Measurements from ENCODE around the gene PPL.

DNA sequence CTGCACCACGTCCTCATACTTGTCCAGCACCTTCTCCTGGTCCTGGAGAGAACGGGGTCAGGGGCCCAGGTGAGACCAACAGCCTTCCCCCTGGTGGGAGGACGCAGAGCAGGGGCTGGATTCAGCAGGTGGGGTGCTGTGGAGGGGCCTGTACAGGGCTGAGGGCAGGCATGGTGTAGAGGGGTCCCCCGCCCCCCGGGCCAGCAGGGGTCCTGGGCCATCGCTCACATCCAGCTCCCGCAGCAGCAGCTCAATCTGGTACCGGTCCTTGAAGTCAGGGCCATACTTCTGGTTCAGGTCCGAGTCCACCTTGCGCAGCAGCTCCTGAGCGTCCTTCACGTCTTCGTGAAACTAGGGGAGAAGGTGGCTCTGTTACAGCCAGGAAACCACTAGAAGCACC, 41.6 kb downstream of the PPL start:
- TF ChIP-seq, protein P1, sequence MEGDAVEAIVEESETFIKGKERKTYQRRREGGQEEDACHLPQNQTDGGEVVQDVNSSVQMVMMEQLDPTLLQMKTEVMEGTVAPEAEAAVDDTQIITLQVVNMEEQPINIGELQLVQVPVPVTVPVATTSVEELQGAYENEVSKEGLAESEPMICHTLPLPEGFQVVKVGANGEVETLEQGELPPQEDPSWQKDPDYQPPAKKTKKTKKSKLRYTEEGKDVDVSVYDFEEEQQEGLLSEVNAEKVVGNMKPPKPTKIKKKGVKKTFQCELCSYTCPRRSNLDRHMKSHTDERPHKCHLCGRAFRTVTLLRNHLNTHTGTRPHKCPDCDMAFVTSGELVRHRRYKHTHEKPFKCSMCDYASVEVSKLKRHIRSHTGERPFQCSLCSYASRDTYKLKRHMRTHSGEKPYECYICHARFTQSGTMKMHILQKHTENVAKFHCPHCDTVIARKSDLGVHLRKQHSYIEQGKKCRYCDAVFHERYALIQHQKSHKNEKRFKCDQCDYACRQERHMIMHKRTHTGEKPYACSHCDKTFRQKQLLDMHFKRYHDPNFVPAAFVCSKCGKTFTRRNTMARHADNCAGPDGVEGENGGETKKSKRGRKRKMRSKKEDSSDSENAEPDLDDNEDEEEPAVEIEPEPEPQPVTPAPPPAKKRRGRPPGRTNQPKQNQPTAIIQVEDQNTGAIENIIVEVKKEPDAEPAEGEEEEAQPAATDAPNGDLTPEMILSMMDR (tag by site-specific recombination; IDR thresholded peaks at IDR 0.05) = no peak
- TF ChIP-seq ZSCAN5A (tag by site-specific recombination; IDR thresholded peaks at IDR 0.05) = no peak
- no peak for TF ChIP-seq ZSCAN18 (tag by site-specific recombination; IDR thresholded peaks at IDR 0.05)
- no peak for TF ChIP-seq ZNF302 (tag by site-specific recombination; IDR thresholded peaks at IDR 0.05; ENCODE audit: low read depth)
- TF ChIP-seq REST (tag by site-specific recombination; IDR thresholded peaks at IDR 0.05) = no peak
- no peak for TF ChIP-seq ZNF114 (tag by site-specific recombination; IDR thresholded peaks at IDR 0.05)
- TF ChIP-seq, protein P2, sequence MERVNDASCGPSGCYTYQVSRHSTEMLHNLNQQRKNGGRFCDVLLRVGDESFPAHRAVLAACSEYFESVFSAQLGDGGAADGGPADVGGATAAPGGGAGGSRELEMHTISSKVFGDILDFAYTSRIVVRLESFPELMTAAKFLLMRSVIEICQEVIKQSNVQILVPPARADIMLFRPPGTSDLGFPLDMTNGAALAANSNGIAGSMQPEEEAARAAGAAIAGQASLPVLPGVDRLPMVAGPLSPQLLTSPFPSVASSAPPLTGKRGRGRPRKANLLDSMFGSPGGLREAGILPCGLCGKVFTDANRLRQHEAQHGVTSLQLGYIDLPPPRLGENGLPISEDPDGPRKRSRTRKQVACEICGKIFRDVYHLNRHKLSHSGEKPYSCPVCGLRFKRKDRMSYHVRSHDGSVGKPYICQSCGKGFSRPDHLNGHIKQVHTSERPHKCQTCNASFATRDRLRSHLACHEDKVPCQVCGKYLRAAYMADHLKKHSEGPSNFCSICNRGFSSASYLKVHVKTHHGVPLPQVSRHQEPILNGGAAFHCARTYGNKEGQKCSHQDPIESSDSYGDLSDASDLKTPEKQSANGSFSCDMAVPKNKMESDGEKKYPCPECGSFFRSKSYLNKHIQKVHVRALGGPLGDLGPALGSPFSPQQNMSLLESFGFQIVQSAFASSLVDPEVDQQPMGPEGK (tag by site-specific recombination; IDR thresholded peaks at IDR 0.05) = no peak
- TF ChIP-seq ZFP3 (tag by site-specific recombination; IDR thresholded peaks at IDR 0.05; ENCODE audit: low read depth) = no peak
- no peak for TF ChIP-seq KLF16 (tag by site-specific recombination; IDR thresholded peaks at IDR 0.05)
- TF ChIP-seq ZNF121 (tag by site-specific recombination; IDR thresholded peaks at IDR 0.05) = no peak
- no peak for TF ChIP-seq TCF7L2 (IDR thresholded peaks at IDR 0.05; ENCODE audit: borderline replicate concordance, low read depth, low read length)
- TF ChIP-seq ZNF341 (tag by site-specific recombination; IDR thresholded peaks at IDR 0.05; ENCODE audit: low read depth) = no peak
- TF ChIP-seq, protein P3, sequence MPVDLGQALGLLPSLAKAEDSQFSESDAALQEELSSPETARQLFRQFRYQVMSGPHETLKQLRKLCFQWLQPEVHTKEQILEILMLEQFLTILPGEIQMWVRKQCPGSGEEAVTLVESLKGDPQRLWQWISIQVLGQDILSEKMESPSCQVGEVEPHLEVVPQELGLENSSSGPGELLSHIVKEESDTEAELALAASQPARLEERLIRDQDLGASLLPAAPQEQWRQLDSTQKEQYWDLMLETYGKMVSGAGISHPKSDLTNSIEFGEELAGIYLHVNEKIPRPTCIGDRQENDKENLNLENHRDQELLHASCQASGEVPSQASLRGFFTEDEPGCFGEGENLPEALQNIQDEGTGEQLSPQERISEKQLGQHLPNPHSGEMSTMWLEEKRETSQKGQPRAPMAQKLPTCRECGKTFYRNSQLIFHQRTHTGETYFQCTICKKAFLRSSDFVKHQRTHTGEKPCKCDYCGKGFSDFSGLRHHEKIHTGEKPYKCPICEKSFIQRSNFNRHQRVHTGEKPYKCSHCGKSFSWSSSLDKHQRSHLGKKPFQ (tag by site-specific recombination; IDR thresholded peaks at IDR 0.05) = no peak
- no peak for TF ChIP-seq ZNF558 (tag by site-specific recombination; IDR thresholded peaks at IDR 0.05)

Data from HEK293 (cell line).